ENCODE data around the gene TP53INP2. TPM values are rescaled to one million over a fixed set of nuclear protein-coding genes. Genes with fewer than 3 reads are reported as not detected.

TP53INP2 gene
- total RNA-seq, 1 experiment from 2014 or later = 1.8 TPM

- Mint-ChIP-seq H3K36me3 (ENCODE audit: insufficient read depth, unreplicated experiment) (peaks cover 92% of the 10 kb centered on the region), H3K27ac (ENCODE audit: low read depth, unreplicated experiment) (no peak overlapping the region), H3K4me3 (ENCODE audit: unreplicated experiment) (no peak overlapping the region), H3K4me1 (ENCODE audit: insufficient read depth, unreplicated experiment) (no peaks in the 10 kb centered on the region), H3K9me3 (ENCODE audit: unreplicated experiment) (no peaks in the 10 kb centered on the region), H3K27me3 (ENCODE audit: insufficient read depth, unreplicated experiment) (no peaks in the 10 kb centered on the region)
- no TSS peak for BruUV-seq (replicated peaks)
- TF ChIP-seq, protein P1, sequence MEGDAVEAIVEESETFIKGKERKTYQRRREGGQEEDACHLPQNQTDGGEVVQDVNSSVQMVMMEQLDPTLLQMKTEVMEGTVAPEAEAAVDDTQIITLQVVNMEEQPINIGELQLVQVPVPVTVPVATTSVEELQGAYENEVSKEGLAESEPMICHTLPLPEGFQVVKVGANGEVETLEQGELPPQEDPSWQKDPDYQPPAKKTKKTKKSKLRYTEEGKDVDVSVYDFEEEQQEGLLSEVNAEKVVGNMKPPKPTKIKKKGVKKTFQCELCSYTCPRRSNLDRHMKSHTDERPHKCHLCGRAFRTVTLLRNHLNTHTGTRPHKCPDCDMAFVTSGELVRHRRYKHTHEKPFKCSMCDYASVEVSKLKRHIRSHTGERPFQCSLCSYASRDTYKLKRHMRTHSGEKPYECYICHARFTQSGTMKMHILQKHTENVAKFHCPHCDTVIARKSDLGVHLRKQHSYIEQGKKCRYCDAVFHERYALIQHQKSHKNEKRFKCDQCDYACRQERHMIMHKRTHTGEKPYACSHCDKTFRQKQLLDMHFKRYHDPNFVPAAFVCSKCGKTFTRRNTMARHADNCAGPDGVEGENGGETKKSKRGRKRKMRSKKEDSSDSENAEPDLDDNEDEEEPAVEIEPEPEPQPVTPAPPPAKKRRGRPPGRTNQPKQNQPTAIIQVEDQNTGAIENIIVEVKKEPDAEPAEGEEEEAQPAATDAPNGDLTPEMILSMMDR (IDR thresholded peaks at IDR 0.05; ENCODE audit: unreplicated experiment) = no peak
- no peak for DNase-seq (ENCODE audit: unreplicated experiment)
- intact Hi-C loops (cut with micrococcal nuclease) = no loop called here
- ChIA-PET CTCF (interaction anchor here (0.6 to 6.6 kb wide), 10 partner anchors 9 to 1602 kb away, joined by 3 to 41 read pairs (median 3); no protein-coding TSS in a partner anchor), POLR2A (interaction anchor here (0.9 to 1.8 kb wide), 7 partner anchors 10 to 445 kb away, joined by 3 to 7 read pairs (median 3); no protein-coding TSS in a partner anchor)
These were observed 49.7 kb downstream of the TP53INP2 start for GRCh38 chr20:34753706-34754461.

- no peak overlapping the region for H3K27ac Mint-ChIP-seq (ENCODE audit: low read depth, unreplicated experiment)
- BruUV-seq (replicated peaks) = no TSS peak
- TF ChIP-seq, protein P1 (IDR thresholded peaks at IDR 0.05; ENCODE audit: unreplicated experiment) = no peak
- CTCF ChIA-PET = interaction anchor here (0.6 to 6.6 kb wide), 6 partner anchors 11 to 1601 kb away, joined by 3 to 41 read pairs (median 3); no protein-coding TSS in a partner anchor
- H3K4me3 Mint-ChIP-seq (ENCODE audit: unreplicated experiment) = no peak overlapping the region
- POLR2A ChIA-PET = interaction anchor here (0.9 to 1.8 kb wide), 5 partner anchors 14 to 446 kb away, joined by 3 to 7 read pairs (median 3); no protein-coding TSS in a partner anchor
- intact Hi-C loops (cut with micrococcal nuclease) = no loop called here
- no peaks in the 10 kb centered on the region for H3K27me3 Mint-ChIP-seq (ENCODE audit: insufficient read depth, unreplicated experiment)
- DNase-seq (ENCODE audit: unreplicated experiment) = no peak
- no peaks in the 10 kb centered on the region for H3K4me1 Mint-ChIP-seq (ENCODE audit: insufficient read depth, unreplicated experiment)
- peaks cover 92% of the 10 kb centered on the region for H3K36me3 Mint-ChIP-seq (ENCODE audit: insufficient read depth, unreplicated experiment)
- H3K9me3 Mint-ChIP-seq (ENCODE audit: unreplicated experiment) = no peaks in the 10 kb centered on the region
These were observed 50.5 kb downstream of the TP53INP2 start for GRCh38 chr20:34754611-34755010.

DNA sequence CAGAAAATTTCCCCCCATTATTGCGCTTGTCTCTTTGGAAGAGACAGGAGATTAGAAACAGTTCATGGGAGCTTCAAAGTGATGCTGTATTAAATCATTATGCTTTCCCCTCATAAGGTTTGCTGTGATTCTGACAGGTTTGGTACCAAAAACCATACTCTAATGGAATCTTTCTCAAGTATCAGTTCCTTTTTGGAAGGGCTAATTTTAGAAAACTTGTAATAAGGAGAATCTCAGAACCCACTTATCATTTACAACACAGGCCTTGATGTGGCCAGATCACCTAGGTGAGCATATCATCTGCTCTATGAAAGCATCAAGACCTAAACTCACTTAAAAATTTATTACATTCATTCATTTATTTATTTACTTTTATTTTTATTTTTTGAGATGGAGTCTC is 51.2 kb downstream of the TP53INP2 start:
- DNase-seq (ENCODE audit: unreplicated experiment) = no peak
- no peaks in the 10 kb centered on the region for H3K4me1 Mint-ChIP-seq (ENCODE audit: insufficient read depth, unreplicated experiment)
- no peaks in the 10 kb centered on the region for H3K27me3 Mint-ChIP-seq (ENCODE audit: insufficient read depth, unreplicated experiment)
- H3K9me3 Mint-ChIP-seq (ENCODE audit: unreplicated experiment) = no peaks in the 10 kb centered on the region
- H3K4me3 Mint-ChIP-seq (ENCODE audit: unreplicated experiment) = no peak overlapping the region
- no peak overlapping the region for H3K27ac Mint-ChIP-seq (ENCODE audit: low read depth, unreplicated experiment)
- BruUV-seq (replicated peaks) = no TSS peak
- intact Hi-C loops (cut with micrococcal nuclease) = no loop called here
- ChIA-PET POLR2A (interaction anchor here (1.4 to 1.5 kb wide), 2 partner anchors 15 to 16 kb away, joined by 4 to 6 read pairs; no protein-coding TSS in a partner anchor), CTCF (interaction anchor here (0.6 to 6.6 kb wide), 5 partner anchors 11 to 176 kb away, joined by 3 to 67 read pairs (median 11); no protein-coding TSS in a partner anchor)
- TF ChIP-seq, protein P1 (IDR thresholded peaks at IDR 0.05; ENCODE audit: unreplicated experiment) = no peak
- H3K36me3 Mint-ChIP-seq (ENCODE audit: insufficient read depth, unreplicated experiment) = peaks cover 94% of the 10 kb centered on the region

- no TSS peak for BruUV-seq (replicated peaks)
- Mint-ChIP-seq H3K9me3 (ENCODE audit: unreplicated experiment) (no peaks in the 10 kb centered on the region), H3K27me3 (ENCODE audit: insufficient read depth, unreplicated experiment) (no peaks in the 10 kb centered on the region), H3K36me3 (ENCODE audit: insufficient read depth, unreplicated experiment) (peaks cover 96% of the 10 kb centered on the region), H3K27ac (ENCODE audit: low read depth, unreplicated experiment) (no peak overlapping the region), H3K4me1 (ENCODE audit: insufficient read depth, unreplicated experiment) (no peaks in the 10 kb centered on the region), H3K4me3 (ENCODE audit: unreplicated experiment) (no peak overlapping the region)
- DNase-seq (ENCODE audit: unreplicated experiment) = no peak
- ChIA-PET POLR2A (interaction anchor here (1.4 kb wide), 1 partner anchor 21 kb away, joined by 4 read pairs; no protein-coding TSS in a partner anchor), CTCF (interaction anchor here (1.3 kb wide), 1 partner anchor 449 kb away, joined by 3 read pairs; no protein-coding TSS in a partner anchor)
- TF ChIP-seq, protein P1 (IDR thresholded peaks at IDR 0.05; ENCODE audit: unreplicated experiment) = no peak
- intact Hi-C loops (cut with micrococcal nuclease) = no loop called here
These were observed 57.9 kb downstream of the TP53INP2 start for GRCh38 chr20:34762031-34762555.
